ENCODE measurements around the gene COQ5.
"Not testable (repeated sequence)": the region's sequence is repeated elsewhere in the genome, so short reads cannot be mapped to it uniquely, and the experiment has no call there.

Gene COQ5, protein sequence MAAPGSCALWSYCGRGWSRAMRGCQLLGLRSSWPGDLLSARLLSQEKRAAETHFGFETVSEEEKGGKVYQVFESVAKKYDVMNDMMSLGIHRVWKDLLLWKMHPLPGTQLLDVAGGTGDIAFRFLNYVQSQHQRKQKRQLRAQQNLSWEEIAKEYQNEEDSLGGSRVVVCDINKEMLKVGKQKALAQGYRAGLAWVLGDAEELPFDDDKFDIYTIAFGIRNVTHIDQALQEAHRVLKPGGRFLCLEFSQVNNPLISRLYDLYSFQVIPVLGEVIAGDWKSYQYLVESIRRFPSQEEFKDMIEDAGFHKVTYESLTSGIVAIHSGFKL

DNA sequence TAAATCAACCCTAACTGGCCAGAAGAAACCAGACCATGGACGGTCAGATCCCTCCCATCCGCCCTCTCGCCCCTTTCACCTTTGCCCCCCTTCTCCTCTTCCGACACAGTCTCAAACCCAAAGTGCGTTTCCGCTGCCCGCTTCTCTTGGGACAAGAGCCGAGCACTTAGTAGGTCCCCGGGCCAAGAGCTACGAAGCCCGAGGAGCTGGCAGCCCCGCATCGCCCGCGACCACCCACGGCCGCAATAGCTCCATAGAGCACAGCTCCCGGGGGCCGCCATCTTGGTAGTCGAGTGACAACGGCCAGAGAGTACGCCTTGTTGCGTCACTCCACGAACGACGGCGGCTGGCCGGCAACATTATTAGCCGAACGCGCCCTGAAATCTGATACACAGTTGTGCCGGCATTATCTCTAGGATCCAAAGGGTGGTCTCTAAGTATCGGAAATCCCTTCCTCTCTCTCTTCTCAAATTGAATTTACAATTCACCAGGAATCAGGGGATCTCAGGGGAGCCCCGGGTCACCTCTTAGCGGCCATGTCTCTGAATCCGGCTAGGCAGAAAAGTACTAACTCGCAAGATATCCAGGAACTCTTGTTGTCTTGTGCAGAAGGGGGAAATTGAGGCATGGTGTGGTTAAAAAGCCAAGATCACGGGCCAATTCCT is at the start of gene COQ5:
TSS of gene COQ5 (minus strand) at position 298 of the 665 bp plus-strand sequence. CDS start at position 281, 17 bp downstream.
- peak; percentile 90 for DNase-seq

DNA sequence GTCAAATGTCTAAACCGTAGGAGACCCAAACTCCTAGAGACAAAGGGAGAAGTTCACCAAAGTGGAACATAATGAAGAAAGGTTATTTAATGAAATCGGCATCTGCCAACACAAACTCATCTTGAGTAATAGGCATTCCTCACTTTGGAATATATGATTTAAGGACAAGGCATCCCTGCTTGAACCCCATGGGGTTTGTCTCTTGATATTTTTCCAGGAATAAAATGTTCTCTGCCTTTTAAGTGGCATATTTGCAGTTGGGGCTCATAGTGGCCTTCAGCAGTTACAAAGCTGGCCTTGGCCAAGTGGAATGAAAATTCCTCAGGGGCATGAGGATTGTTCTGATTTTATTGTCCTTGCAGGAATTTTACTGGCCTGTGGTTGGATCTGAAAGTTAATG is 45.1 kb upstream of the COQ5 start:
- no peak for DNase-seq

DNA sequence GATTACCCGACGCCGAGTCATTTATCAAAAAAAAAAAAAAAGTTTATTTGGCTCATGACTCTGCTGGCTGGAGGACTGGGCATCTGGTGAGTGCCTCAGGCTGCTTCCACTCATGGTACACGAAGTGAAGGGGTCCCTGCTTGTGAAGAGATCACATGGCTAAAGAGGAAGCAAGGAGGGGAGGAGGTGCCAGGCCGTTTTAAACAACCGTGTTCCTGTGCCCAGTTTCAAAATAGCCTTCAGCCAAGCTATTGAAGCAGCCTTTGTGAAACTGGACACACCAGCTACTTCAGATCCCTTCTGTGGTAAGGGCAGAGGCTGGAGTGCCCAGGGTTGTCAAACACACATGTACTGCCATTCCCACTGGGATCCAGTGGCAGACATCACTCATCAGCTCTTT is 44.6 kb upstream of the COQ5 start:
- DNase-seq: no peak

- no peak for DNase-seq
Measured at GRCh38 chr12:120571299-120571698, 42.3 kb upstream of the COQ5 start.

DNA sequence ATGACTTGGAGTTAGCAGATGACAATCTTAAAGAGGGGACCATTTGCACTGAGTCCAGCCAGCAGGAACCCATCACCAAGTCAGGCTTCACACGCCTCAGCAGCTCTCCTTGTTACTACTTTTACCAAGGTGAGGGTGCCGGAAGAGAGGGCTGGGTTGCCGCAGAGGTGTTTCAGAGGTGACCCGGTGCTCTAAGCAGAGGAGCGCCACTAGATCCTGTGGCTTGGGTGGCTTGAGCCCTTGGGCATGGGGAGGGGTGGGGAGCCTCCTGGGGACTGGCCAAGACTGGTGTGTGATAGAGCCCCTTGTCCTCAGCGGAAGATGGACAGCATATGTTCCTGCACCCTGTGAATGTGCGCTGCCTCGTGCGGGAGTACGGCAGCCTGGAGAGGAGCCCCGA is 34.5 kb upstream of the COQ5 start:
- DNase-seq: no peak

GRCh38 chr12:120562906-120563305 is 33.9 kb upstream of the COQ5 start:
- DNase-seq: no peak

DNA sequence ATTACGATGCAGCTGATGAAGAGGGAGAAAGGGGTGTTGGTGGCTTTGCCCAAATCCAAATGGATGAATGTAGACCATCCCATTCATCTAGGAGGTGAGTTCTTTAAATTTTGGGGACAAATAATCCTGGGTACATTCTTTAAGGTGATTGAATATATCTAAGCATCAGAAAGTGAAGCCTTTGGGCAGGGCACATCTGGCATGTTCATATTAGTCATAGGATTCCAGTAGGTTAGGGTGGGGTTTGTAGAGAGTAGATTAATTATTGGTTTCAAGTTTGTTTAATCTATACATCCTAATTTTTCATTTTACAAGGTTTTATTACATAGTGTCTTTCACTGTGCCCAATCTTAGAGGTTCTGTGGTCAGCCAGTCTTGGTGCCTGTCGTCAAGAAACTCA is 28.6 kb upstream of the COQ5 start:
- DNase-seq: no peak

- DNase-seq: no peak
Measured at GRCh38 chr12:120554678-120555077, 25.7 kb upstream of the COQ5 start.

DNA sequence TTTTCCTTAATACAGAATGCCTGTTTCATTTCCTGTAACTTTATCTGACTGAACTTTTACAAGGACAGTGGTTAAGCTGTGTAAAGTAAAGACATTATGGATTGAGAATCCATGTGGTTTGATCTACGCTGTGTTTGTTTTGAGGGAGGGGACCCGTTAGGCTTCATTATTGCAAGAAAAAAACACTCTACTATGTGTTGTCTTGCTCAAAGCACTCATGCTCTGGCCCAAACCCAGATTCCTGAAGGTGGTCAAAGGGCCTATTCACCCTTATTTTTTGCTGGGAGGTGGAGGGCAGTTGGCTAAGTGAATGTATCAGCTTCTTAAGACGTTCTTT is 17.1 kb upstream of the COQ5 start:
- no peak for DNase-seq

- no peak for DNase-seq
Measured at GRCh38 chr12:120544691-120545090, 15.7 kb upstream of the COQ5 start.

DNA sequence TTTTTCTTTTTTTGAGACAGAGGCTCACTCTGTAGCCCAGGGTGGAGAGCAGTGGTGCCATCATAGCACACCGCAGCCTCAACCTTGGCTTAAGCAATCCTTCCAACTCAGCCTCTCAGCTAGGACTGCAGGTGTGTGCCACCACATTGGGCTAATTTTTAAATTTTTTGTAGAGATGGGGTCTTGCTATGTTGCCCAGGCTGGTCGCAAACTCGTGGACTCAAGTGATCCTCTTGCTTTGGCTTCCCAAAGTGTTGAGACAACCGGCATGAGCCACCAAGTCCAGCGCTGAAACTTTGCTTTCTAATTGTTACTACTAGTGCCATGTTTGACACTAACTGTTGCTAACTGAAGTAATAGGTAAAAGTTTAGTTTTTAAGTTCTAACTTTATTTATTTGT is 13.2 kb upstream of the COQ5 start:
- DNase-seq: no peak

GRCh38 chr12:120540445-120540844 is 11.5 kb upstream of the COQ5 start:
- DNase-seq: no peak

DNA sequence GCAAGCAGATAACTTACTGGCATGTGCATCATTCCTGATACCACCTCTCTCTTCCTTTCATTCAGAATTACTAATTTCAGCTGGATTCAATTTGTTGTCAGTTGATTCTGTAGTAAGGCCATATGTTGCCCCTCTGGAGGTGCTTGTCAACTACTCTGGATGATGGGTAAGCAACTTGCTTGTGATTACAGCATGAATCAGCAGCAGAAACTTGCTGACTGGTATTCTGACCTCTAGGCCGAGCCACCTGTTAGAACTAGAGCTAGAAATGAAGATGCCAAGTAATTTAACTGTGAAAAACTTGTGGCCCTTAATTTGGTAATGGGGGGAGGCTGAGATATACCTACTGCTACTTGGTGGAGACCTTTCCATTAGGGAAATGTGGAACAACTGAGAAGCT is 10.3 kb upstream of the COQ5 start:
- DNase-seq: no peak

- DNase-seq: peak; percentile 85
Measured at GRCh38 chr12:120538281-120539156, 9.6 kb upstream of the COQ5 start.

DNA sequence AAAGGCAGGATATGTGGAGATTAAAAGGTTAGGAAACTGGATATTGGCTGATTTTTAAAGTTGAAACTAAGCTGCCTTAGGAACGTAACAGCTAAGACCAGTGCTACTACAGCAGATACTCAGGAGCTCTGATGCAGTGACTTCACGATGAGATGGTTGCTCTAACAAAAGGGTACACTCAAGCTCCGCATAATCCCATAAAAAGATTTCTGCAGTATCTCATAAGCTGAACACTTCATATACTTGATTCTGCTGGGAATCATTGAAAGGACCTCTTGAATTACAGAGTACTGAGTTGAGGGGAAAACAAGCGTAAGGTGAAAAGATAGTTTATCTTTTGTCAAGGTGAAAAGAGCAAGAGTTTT is 8.9 kb upstream of the COQ5 start:
- DNase-seq: peak; percentile 16

DNA sequence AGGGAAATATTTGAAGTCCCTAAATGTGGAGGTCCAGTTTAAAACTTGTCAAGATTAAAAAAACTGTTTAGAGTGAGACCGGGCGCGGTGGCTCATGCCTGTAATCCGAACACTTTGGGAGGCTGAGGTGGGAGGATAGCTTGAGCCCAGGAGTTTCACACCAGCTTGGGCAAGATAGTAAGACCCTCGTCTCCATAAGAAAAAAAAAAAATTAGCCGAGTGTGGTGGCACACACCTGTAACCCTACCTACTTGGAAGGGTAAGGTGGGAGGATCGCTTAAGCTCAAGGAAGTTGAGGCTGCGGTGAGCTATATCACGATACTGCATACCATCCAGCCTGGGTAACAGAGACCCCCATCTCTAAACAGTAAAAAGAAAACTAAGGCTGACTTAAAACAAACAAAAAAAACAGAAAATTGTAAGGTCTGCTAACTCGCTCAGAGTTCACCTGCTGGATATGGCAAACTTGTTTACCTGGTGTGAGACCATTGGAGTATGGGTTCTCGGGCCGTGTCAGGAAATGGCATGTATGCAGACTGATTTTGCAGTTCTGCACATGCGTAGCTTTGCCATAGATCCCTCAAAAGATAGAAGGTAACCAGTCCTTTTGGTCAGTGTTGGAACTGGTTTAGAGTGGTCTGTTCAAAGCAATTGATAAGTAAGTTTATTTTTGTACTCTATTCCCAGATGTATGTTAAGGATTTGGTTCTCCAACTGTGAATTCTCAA is 7.3 kb upstream of the COQ5 start:
- DNase-seq: no peak

- DNase-seq: peak; percentile 49
Measured at GRCh38 chr12:120534703-120535655, 6.0 kb upstream of the COQ5 start.

- DNase-seq: peak; percentile 93
Measured at GRCh38 chr12:120534203-120534702, 5.3 kb upstream of the COQ5 start, which contains the start of gene RNF10. TSS of gene RNF10 (plus strand) at chr12:120534356. CDS start at chr12:120534812, 456 bp downstream.

DNA sequence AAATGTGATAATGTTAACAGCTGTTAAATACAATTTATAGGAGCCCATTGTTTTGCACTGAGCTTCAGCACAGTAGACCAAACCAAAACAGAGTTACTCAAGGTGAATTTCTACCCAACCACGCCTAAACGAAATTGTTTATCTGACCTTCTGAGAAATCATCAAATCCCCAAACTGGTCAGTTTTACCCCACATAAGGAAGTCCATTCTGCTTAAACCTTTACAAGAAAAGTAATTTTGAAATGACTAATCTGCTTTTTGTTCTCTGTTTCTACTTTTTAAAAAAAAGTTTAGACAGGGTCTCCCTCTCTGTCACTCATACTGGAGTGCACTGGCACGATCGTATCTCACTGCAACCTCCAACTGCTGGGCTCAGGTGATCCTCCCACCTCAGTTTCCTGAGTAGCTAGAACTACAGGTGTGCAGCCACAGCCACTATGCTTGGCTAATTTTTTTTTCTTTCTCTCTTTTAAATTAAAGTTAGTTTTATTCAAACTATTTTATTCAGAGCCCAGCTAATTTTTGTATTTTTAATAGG is 3.8 kb upstream of the COQ5 start:
- DNase-seq: no peak

- DNase-seq: not testable (repeated sequence)
Measured at GRCh38 chr12:120530418-120530761, 1.4 kb upstream of the COQ5 start.

GRCh38 chr12:120529641-120530417 is 871 bp upstream of the COQ5 start:
- peak; percentile 74 for DNase-seq
